ENCODE results near the gene FAM185A.
"Not testable (repeated sequence)": the region's sequence is repeated elsewhere in the genome, so short reads cannot be mapped to it uniquely, and the experiment has no call there.

FAM185A gene

DNA sequence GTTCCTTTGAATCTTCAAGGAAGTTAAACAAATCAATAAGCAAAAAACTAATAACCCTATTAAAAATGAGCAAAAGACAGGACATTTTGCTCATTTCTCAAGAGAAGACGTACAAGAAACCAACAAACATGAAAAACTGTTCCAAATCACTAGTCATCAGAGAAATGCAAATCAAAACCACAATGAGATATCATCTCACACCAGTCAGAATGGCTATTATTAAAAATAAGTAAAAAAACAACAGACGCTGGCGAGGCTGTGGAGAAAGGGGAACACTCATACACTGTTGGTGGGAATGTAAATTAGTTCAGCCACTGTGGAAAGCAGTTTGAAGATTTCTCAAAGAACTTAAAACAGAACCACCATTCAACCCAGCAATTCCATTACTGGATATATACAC lies 21.7 kb downstream of the FAM185A start:
- DNase-seq (ENCODE audit: insufficient read length, low spot score); FAIRE-seq: not testable (repeated sequence)

DNA sequence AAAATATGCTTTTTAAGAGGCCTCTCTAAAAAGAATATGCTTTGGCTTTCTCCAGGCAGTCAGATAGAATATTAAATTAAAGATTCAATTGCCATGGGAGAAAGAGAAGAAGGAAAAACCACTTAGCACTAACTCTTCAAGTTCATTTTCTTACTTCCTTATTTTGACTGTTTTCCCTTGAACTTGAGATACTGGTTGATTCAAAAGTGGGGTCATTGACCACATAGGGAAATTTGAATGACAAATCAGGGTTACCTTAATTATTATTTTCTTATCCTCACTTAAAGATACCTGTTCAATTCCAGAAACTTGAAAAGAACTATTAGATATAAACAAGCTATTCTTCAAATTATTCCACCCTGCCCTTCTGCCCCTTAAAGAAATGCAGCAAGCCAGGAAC lies 27.4 kb downstream of the FAM185A start:
- DNase-seq (ENCODE audit: insufficient read length, low spot score); FAIRE-seq: not testable (repeated sequence)

DNA sequence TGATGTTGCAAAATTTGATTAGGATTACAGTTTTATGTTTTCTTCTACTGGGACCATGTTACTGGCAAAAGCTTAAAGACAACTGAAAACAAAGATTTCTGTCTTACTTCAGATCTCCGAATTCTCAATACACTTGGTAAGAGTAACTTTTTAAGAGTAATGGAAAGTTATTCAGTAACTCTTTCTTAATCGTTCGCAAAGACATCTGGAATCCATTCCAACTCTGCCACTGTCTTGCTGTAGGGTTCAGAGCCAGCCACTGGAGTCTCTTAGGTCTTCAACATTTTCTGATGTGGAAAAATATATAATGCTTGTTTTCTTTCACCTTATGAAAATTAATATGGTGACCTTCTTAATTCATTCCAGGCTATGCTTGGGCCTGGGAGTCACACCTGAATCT lies 29.9 kb downstream of the FAM185A start:
- not testable (repeated sequence) for DNase-seq (ENCODE audit: insufficient read length, low spot score); FAIRE-seq

DNA sequence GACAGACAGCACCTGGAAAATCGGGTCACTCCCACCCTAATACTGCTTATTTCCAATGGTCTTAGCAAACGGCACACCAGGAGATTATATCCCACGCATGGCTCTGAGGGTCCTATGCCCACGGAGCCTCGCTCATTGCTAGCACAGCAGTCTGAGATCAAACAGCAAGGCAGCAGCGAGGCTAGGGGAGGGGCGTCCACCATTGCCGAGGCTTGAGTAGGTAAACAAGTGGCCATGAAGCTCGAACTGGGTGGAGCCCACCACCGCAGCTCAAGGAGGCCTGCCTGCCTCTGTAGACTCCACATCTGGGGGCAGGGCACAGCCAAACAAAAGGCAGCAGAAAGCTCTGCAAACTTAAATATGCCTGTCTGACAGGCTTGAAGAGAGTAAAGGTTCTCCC lies 32.1 kb downstream of the FAM185A start:
- DNase-seq (ENCODE audit: insufficient read length, low spot score); FAIRE-seq: not testable (repeated sequence)

DNA sequence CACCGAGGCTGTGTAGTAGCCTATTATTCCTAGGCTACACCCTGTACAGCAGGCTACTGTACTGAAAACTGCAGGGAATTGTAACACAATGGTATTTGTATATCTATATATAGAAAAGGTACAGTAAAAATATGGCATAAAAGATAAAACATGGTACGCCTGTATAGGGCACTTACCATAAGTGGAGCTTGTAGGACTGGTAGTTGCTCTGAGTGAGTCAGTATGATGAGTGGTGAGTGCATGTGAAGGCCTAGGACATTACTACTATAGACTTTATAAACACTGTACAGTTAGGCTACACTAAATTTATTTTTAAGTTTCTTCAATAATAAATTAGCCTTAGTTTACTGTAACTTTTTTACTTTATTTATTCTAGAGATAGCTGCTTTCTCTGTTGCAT lies 40.0 kb downstream of the FAM185A start:
- FAIRE-seq; DNase-seq (ENCODE audit: insufficient read length, low spot score): not testable (repeated sequence)

DNA sequence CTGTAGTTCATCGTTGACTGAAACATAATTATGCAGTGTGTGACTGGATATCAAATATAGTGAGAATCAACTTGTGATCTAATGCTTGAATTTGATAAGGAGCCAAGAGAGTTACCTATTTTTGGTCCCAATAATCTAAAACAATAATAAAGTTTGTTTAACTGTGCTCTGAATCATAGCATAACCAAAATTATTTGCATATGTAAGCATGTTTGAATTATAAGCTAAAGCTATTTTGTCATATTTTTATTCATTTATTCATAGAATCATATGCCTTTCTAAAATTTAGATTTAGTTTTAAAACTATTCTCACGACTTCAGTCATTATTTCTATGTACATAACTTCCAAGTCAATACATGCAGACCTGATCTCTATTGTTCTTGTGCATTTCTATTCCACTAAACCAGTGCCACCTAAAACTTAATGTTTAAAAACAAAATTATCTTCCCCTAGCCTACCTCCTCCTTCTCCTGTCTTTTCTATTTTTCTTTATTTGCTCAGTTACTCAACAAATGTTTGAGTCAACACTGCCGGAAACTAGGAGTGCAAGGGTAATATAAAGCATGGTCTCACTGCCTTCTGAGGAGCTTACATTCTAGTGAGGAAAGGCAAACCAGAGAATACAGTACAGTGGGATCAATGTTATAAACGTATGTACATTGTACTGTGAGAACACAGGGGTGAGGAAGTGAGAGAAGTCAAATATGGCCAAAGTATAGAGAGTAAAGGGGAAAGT lies 41.7 kb downstream of the FAM185A start:
- not testable (repeated sequence) for FAIRE-seq

DNA sequence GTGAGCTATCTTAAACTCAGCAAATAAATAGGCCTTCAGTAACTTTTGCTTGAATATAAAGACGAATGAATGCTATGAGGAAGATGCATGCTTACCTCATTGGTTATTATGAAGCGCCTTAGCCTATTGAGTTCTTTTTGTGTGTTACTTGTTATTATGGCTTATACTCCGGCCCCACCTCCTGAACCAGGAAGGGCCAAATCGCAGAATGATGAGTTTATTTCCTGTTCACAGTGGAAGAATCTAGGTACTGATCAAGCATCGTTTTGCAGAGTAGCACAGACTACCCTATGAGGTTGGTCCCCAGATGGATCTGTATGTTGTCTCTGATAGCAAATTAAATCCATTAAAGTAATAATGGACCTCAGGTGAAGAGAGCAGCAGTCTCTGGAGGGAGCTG lies 42.6 kb downstream of the FAM185A start:
- not testable (repeated sequence) for FAIRE-seq; DNase-seq (ENCODE audit: insufficient read length, low spot score)

More for the DNA sequence above, 41.7 kb downstream of the FAM185A start:
- DNase-seq (ENCODE audit: insufficient read length, low spot score) = not testable (repeated sequence)

DNA sequence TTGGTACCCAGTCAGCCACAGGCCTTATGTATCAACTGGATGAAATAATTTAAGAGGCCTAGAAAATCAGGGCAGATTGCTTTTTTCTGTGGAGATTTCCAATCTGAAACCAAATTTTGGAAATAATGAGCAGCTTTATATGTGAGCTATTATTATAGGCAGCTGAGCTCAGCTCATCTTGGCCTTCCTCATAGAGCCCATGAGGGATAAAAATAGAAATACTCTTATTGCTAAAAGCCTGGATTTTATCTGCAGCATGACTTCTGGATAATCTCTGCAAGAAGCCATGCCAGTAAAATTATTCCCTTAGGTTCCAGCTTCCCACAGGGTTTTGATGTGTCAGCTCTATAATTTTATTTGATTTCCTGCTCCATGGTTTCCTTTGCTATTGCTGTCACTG lies 43.0 kb downstream of the FAM185A start:
- DNase-seq (ENCODE audit: insufficient read length, low spot score); FAIRE-seq: not testable (repeated sequence)

DNA sequence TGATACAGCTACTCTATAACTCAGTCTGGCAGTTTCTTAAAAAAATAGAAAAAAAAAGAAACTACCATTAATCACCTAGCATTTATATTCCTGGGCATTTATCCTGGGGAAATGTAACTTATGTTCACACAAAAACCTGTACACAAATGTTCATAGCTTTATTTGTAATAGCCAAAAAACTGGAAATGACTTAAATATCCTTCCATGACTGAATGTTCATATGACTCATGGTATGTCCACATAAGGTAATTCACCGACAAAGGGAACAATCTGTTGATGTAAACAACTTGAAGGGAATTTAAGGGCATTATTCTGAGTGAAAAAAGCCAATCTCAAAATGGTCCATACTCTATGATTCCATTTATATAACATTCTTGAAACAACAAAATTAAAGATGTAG lies 45.8 kb downstream of the FAM185A start:
- FAIRE-seq = peak; percentile 18
- not testable (repeated sequence) for DNase-seq (ENCODE audit: insufficient read length, low spot score)

DNA sequence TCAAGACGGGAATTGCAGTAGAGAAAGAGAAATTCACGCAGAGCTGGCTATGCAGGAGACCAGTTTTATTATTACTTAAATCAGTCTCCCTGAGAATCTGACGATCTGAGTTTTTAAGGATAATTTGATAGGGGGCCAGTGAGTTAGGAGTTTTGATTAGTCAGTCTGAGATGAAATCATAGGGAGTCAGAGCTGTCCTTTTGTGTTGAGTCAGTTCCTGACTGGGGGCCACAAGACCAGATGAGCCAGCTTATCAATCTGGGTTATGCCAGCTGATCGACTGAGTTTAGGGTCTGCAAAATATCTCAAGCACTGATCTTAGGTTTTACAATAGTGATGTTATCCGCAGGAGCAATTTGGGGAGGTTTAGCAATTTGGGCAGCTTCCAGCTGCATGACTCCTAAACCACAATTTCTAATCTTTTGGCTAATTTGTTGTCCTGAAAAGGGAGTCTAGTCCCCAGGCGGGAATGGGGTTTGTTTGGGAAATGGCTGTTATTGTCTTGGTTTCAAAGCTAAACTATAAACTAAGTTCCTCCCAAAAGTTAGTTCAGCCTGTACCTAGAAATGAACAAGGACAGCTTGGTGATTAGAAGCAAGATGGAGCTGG lies 47.3 kb downstream of the FAM185A start:
- DNase-seq (ENCODE audit: insufficient read length, low spot score); FAIRE-seq: not testable (repeated sequence)

DNA sequence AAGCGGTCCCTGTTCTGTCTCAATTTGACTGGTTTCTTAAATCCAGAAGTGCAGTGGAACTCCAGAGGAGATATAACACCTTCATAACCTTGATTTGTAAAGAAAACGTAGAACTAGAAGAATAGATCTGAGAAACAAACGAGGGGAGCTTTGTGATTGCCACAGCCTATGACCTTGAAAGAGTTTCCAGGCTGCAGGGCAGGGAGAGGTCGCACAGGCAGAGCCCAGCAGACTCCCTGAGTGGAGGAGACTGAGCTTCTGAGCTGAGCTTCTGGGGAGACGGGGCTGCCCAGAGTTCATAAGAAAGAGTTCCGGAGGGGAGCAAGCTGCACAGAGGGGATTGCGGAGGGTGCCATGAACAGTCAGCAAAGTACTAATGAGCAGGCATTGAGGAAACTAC lies 57.8 kb downstream of the FAM185A start:
- DNase-seq (ENCODE audit: insufficient read length, low spot score) = no peak
- FAIRE-seq = no peak

DNA sequence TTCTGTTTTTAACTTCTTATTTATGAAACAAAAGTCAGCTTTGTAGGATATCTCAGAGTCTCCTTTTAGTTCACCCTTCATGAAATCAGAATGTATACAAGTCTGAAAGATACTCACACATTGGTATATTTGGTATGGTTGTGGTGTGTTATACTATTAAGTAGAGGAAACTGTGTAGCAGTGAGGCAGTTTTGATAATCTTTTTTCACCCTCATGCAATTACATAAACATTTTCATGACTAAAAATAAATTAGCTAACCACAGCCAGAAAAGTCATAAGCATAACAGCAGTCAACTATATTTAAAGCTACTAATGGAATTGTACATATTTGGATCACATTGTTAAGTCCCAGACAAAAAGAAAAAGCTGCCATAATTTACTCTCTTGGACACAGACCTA lies 62.1 kb downstream of the FAM185A start:
- DNase-seq (ENCODE audit: insufficient read length, low spot score) = no peak
- FAIRE-seq = peak; percentile 11

DNA sequence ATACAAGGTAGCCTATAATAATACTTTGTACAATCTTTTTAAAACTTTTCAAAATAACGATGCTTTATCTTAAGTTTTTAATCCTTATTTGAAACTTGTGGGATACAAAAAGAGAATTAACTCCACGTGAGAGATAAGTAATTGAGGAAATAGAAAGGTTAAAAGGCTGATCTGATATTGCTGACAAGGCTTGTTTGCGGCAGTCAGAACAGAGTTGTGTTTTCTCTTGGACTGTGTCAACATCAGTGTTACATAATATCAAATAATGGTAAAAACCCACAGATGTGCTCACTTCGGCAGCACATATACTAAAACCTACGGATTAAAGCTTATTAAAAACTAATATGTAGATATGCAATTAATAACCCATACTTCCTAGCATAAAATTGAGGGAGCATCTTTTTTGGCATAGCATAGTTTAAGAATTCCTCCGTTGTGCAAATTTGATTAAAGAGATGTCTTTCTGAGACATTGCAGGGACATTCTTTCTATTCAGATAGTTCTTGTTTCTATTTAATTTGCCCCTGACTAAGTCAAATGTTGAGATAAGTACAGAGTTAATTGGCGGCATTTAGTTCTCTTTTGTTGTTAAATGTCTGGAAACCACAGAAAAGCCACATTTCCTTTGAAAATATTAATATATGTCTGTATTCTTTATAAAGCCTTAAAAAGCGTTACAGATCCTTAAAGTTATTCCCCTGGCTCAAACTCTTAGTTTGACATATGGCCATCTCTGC lies 63.3 kb downstream of the FAM185A start:
- FAIRE-seq = no peak
- no peak for DNase-seq (ENCODE audit: insufficient read length, low spot score)

DNA sequence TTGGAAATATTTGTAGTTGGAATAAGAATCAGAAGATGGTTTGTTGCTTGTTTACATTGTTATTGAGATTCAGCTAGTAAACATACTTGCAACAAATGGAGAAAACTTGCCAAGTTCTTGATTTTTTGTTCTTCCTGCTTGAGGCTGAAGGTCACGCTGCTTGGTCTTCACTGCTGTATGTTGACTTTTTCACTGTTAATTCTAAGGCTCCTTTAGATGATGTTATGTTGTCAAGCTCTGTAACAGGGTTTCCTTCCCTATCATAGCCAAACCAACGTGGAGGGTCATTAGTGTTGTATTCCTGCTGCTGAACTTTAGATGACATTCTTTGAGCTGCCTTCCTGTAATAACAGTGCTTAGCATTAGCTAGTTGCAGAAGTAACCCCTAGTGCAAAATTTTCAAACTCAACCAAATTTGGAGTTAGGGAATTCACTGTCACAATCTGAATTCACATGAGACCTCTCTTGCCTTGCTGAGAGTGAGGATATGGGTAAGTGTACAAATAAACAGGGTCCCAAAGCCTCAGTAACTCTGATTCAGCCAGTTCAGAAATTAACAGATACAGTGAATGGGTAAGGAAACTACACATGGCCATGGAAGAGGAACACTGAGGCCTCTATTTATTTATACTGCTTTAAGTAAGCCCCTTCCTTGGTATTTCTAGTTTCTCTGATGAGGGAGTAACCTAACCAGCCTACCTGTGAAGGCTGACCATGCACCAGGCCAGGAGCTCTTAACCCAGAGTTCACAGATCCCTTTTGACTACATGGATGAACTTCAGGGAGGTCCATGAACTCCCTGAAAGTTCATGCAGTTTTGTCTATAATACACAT lies 64.6 kb downstream of the FAM185A start:
- FAIRE-seq = no peak

DNA sequence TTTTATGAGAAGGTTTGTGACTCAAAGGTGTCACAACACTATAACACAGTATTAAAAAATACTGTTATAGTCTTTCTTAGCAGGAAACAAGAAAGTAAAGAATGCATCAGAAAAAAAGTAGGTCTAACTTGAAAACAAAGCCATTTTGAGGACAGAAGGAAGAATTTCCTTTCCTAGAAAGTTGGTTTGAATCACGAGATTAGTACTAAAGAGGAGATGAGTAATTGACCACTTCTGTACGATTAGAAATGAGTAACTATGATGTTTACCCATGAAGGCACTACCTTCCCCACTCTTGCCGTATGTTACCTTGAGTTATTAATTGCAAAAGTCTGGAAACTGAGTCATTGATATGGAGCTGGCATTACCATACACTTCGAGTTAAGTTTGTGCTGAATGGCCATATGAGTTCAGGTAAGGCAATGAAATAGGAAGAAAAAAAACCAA lies 65.2 kb downstream of the FAM185A start:
- no peak for DNase-seq (ENCODE audit: insufficient read length, low spot score)
- FAIRE-seq = no peak

More for the DNA sequence above, 64.6 kb downstream of the FAM185A start:
- DNase-seq (ENCODE audit: insufficient read length, low spot score) = no peak

DNA sequence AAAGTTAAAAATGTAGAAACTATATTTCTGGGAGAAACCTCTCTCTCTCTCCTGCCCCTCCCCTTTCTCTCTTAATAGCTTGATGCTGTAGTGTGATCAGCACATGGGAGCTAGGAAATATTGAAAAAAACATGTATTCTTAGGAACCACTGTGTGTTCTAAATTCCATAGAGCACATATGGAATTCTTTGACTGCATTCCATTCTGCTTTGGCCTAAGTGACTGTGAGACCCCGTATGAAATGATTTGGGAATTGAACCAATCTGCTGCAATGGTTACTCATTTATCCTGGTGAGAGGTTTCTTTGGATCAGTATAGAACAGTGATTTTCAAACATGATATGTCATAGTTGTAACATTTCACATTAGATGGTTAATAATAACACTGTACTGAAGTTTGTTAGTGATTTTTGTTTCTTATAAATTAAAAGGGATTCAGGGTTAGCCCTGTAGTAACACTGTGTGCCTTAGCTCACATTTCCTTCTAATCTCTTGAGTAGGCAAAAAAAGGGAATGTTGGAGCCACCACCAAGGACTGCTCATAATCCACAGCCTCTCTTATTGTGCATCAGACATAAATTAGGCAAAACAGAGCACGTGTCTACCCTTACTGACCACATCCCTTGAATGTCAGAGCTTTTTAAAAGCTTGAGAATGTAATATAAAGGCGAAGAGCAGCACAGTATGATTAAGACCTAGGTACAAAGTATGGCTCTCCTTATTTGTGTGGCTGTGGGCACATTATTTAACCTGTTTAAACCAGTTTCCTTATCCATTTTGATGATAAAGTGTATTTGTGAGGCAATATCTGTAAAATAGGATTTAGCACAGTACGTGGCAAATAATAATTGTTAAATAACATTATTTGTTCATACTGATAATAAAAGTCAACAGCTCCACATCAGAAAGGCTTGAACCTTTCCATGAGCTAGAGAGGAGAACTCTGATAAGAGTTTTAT lies 69.1 kb downstream of the FAM185A start:
- FAIRE-seq (no peak), DNase-seq (ENCODE audit: insufficient read length, low spot score) (no peak)

DNA sequence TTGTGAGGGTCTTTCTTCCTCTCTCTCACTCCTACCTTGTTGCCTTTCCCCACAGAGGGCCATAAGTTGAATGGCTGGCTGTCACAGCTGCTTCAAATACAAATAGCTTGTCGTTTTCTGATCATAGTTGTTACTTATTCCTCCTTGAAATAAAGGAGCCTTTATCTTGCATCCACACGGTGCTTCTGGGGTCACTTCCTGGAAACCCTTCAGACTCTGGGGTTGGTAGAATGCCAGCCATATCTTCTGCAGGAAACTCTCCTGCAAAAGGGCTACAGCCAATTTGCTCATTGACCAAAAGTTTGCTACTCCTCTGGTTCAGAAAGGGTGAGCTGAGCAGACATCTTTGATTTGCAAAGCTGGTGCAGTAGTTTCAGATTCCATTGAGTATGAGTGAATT lies 70.4 kb downstream of the FAM185A start:
- FAIRE-seq (no peak), DNase-seq (ENCODE audit: insufficient read length, low spot score) (no peak)

DNA sequence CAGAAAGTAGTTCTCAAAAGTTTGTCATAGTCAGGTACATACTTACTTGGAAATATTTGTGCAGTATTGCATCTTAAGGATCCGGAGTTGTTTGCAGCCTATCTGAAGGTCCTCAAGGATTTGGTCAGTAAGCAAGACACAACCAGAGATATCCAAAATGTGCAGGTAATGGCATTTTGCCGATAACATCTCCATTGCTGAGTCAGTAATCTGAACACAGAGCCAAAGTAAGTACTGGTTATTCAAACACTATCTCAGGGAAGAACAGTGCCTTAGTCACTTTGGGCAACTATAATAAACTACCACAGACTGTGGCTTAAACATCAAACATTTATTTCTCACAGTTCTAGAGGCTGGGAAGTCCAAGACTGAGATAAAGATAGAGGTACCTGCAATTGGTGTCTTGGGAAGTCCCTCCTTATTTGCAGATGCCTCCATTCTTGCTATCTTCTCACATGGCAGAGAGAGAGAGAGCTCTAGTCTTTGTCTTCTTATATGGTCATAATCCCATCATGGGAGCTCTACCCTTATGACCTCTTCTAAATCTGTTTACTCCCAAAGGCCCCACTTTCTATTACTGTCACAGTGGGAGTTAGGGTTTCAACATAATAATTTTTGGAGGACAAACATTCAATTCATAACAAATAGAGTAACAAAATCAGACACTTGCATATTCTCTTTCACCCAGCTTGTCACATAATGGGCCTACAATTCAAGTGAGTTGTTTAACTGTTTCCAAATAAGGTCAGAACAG lies 73.4 kb downstream of the FAM185A start:
- FAIRE-seq = no peak
- DNase-seq (ENCODE audit: insufficient read length, low spot score) = no peak

All from GM19239 (cell line).